IMR-90 (cell line): ENCODE data around the gene ADPRHL1. TPM values are rescaled to one million over a fixed set of nuclear protein-coding genes. Genes with fewer than 3 reads are reported as not detected.

ENCODE experiments used
- ATAC-seq: fragments of 200-7000 bp; cut with Tn5 transposase; 2 replicates; pipeline ENCODE4 v1.9.1; 2020; ENCODE audit warnings: low read depth, mild to moderate bottlenecking, moderate library complexity
- BruUV-seq: library from RNA; stranded (reverse); fragments of 400-500 nt; replicated peaks from 2 replicates; lab custom pipeline; 2021; lab: Mats Ljungman, UMichigan
- CTCF ChIA-PET: fragments of 300-600 bp; formaldehyde crosslinking; extraction: SDS; loops from one replicate; lab custom pipeline; 2021; ENCODE audit warnings: antibody characterized with exemption; lab: Yijun Ruan, JAX
- POLR2A ChIA-PET: fragments of 300-600 bp; sonication (Branson Sonifier 250); formaldehyde crosslinking; loops from one replicate; lab custom pipeline; 2022; ENCODE audit warnings: antibody characterized with exemption; ENCODE audit not compliant: unreplicated experiment; lab: Charles Lee
- DNase-seq: peaks from one replicate; pipeline ENCODE4 v3.0.0; 2013
- H2AFZ ChIP-seq: replicated peaks from 2 replicates; pipeline ENCODE3; 2013; ENCODE audit warnings: low read length, mild to moderate bottlenecking; ENCODE audit not compliant: poor library complexity
- H2AK5ac ChIP-seq: 2 replicates; pipeline ENCODE4 v1.6.1; 2013; ENCODE audit warnings: low read depth, low read length, inconsistent platforms
- H2AK9ac ChIP-seq: replicated peaks from 2 replicates; pipeline ENCODE3; 2013; ENCODE audit warnings: mild to moderate bottlenecking, low read depth, low read length, moderate library complexity; ENCODE audit not compliant: poor library complexity
- H2BK120ac ChIP-seq: 2 replicates; pipeline ENCODE4 v1.6.1; 2013; ENCODE audit warnings: low read depth, low read length, inconsistent platforms
- H2BK15ac ChIP-seq: 3 replicates; pipeline ENCODE4 v1.6.1; 2013; ENCODE audit warnings: low read depth, low read length, inconsistent platforms
- H2BK20ac ChIP-seq: 2 replicates; pipeline ENCODE4 v1.6.1; 2013; ENCODE audit warnings: low read depth, mild to moderate bottlenecking, inconsistent platforms, low read length, moderate library complexity
- H2BK5ac ChIP-seq: 2 replicates; pipeline ENCODE4 v1.6.1; 2013; ENCODE audit warnings: mild to moderate bottlenecking, low read depth, low read length, inconsistent platforms; ENCODE audit not compliant: poor library complexity, severe bottlenecking
- H3K14ac ChIP-seq: replicated peaks from 2 replicates; pipeline ENCODE4 v1.6.1; 2013; ENCODE audit warnings: low read depth, low read length, inconsistent platforms
- H3K18ac ChIP-seq: 2 replicates; pipeline ENCODE4 v1.6.1; 2013; ENCODE audit warnings: low read depth, low read length, control low read depth
- H3K23ac ChIP-seq: 2 replicates; pipeline ENCODE4 v1.6.1; 2013; ENCODE audit warnings: low read depth, low read length, inconsistent platforms
- H3K27ac ChIP-seq: 2 replicates; pipeline ENCODE4 v1.5.1; 2013; ENCODE audit warnings: mild to moderate bottlenecking, control low read depth, low read length; ENCODE audit not compliant: insufficient read depth
- H3K27me3 ChIP-seq: 2 replicates; pipeline ENCODE4 v1.6.1; 2013; ENCODE audit warnings: low read length; ENCODE audit not compliant: control insufficient read depth, insufficient read depth
- H3K36me3 ChIP-seq: 2 replicates; pipeline ENCODE4 v1.6.1; 2013; ENCODE audit warnings: low read length, mixed read lengths; ENCODE audit not compliant: control insufficient read depth, insufficient read depth
- H3K4ac ChIP-seq: 2 replicates; pipeline ENCODE4 v1.6.1; 2013; ENCODE audit warnings: low read depth, low read length, inconsistent platforms
- H3K4me1 ChIP-seq: 2 replicates; pipeline ENCODE4 v1.6.1; 2013; ENCODE audit warnings: low read length, mixed read lengths; ENCODE audit not compliant: control insufficient read depth, insufficient read depth
- H3K4me2 ChIP-seq: 2 replicates; pipeline ENCODE4 v1.6.1; 2013; ENCODE audit warnings: low read depth, mild to moderate bottlenecking, control low read depth, low read length, moderate library complexity
- H3K4me3 ChIP-seq: 2 replicates; pipeline ENCODE4 v1.5.1; 2013; ENCODE audit warnings: low read depth, mild to moderate bottlenecking, control low read depth, low read length, moderate library complexity; ENCODE audit not compliant: insufficient read depth
- H3K56ac ChIP-seq: 2 replicates; pipeline ENCODE4 v1.6.1; 2013; ENCODE audit warnings: low read length, inconsistent platforms; ENCODE audit not compliant: insufficient read depth; ENCODE audit errors: extremely low read depth
- H3K79me1 ChIP-seq, 2 experiments: 2 replicates each; pipeline ENCODE4 v1.6.1; 2013; ENCODE audit warnings: low read length in 2 of 2, inconsistent platforms in 1 of 2, low read depth in 1 of 2
- H3K9ac ChIP-seq: 2 replicates; pipeline ENCODE4 v1.6.1; 2013; ENCODE audit warnings: low read depth, low read length, control low read depth
- H3K9me1 ChIP-seq: 2 replicates; pipeline ENCODE4 v1.6.1; 2013; ENCODE audit warnings: low read length, inconsistent platforms; ENCODE audit not compliant: insufficient read depth
- H3K9me3 ChIP-seq: 2 replicates; pipeline ENCODE4 v1.6.1; 2013; ENCODE audit warnings: low read length; ENCODE audit not compliant: control insufficient read depth, insufficient read depth
- H4K20me1 ChIP-seq: 2 replicates; pipeline ENCODE4 v1.6.1; 2013; ENCODE audit warnings: low read length, inconsistent platforms; ENCODE audit not compliant: insufficient read depth
- H4K5ac ChIP-seq: 2 replicates; pipeline ENCODE4 v1.6.1; 2013; ENCODE audit warnings: mild to moderate bottlenecking, low read depth, low read length, control low read depth
- H4K8ac ChIP-seq, 2 experiments: 2 replicates each; pipeline ENCODE4 v1.6.1; 2013; ENCODE audit warnings: low read depth in 2 of 2, low read length in 2 of 2, control low read depth in 1 of 2, inconsistent platforms in 1 of 2
- H4K91ac ChIP-seq: 2 replicates; pipeline ENCODE4 v1.6.1; 2013; ENCODE audit warnings: low read depth, low read length, inconsistent platforms; ENCODE audit not compliant: insufficient read depth
- CHD1 ChIP-seq: IDR thresholded peaks from 2 replicates; pipeline ENCODE4 v1.6.1; 2012; ENCODE audit warnings: low read depth, low read length, improper control_type of control experiment
- MXI1 ChIP-seq: IDR thresholded peaks from 2 replicates; pipeline ENCODE4 v1.6.1; 2012; ENCODE audit warnings: low read depth, mild to moderate bottlenecking, low read length, moderate library complexity, borderline replicate concordance
- NFE2L2 ChIP-seq: fragments of 150-350 bp; IDR thresholded peaks from 2 replicates; pipeline ENCODE4 v1.6.1; 2016; ENCODE audit warnings: low read depth, mild to moderate bottlenecking, low read length
- WGBS, 2 experiments: methylation state at CpG; one replicate each; pipeline versions ENCODE4 v1.1.5 to v1.1.7; 2013; ENCODE audit warnings: missing lambda C conversion rate in 2 of 2; ENCODE audit not compliant: insufficient read length in 1 of 2; ENCODE audit errors: extremely low coverage in 2 of 2; 5-methylcytosine and 5-hydroxymethylcytosine counted together
- dilution Hi-C: fragments of 300-500 bp; cut with HindIII; formaldehyde crosslinking; loops from one replicate; pipeline ENCODE4 v1.14.3; 2018; ENCODE audit warnings: low sequenced_read_pairs; ENCODE audit not compliant: unreplicated experiment
- in situ Hi-C: fragments of 300-500 bp; cut with MboI; formaldehyde crosslinking; loops from 3 replicates; pipeline ENCODE4 v1.14.3; 2019; ENCODE audit warnings: low sequenced_read_pairs, inconsistent platforms, mixed read lengths
- intact Hi-C: fragments of 100-400 bp; cut with micrococcal nuclease; formaldehyde crosslinking; loops from 2 replicates; pipeline ENCODE4 v1.10.0; 2022
- polyA plus RNA-seq, 3 experiments: library from polyadenylated mRNA; depleted of rRNA; stranded (reverse); fragments of >200 nt; gene quantifications; 2 replicates each; pipeline ENCODE4 v1.2.3, GENCODE V29; 2012; ENCODE audit warnings: low replicate concordance in 1 of 3
- total RNA-seq: library from RNA; depleted of rRNA; stranded (reverse); fragments of >200 nt; gene quantifications from 2 replicates; pipeline ENCODE4 v1.2.3, GENCODE V29; 2012

ADPRHL1 gene
- total and polyA plus RNA-seq, 2 of the 4 experiments (the other 2 are of a cell fraction), result 0.36 to 0.67 TPM

DNA sequence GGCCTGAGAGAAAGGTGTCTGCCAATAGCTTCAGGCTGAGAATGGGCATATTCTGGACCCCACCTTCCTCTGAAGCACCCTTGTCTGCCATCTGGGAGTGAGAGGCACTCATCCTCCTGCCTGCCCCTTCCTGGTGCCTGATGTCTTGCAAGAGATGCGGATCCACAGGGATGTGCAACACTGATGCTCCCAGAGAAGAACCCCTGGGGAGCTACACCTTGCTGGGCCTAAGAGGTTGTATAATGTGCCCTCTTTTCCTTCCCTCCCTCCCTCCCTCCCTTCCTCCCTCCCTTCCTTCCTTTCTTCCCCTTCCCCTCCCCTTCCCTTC, 34.6 kb downstream of the ADPRHL1 start:
- Histone ChIP-seq H3K4me3 (no peak overlapping the region), H2AK5ac (peak overlapping the region; percentile 72; the same call in 1 of the 2 replicates), H2AFZ (no peak overlapping the region), H3K27me3 (peaks cover 3% of the 10 kb centered on the region; the same call in 1 of the 2 replicates), H3K23ac (no peak overlapping the region), H3K14ac (no peak overlapping the region), H3K18ac (no peak overlapping the region), H3K4ac (no peak overlapping the region), H4K8ac (no peak overlapping the region), H2AK9ac (no peak overlapping the region), H2BK15ac (no peak overlapping the region), H3K9ac (no peak overlapping the region), H3K27ac (no peak overlapping the region), H2BK20ac (no peak overlapping the region), H3K4me1 (peaks cover 9% of the 10 kb centered on the region), H3K79me1 (no peaks in the 10 kb centered on the region), H4K5ac (no peak overlapping the region), H3K56ac (no peak overlapping the region), H2BK120ac (no peak overlapping the region), H4K91ac (no peak overlapping the region; the same call in 1 of the 2 replicates), H3K9me1 (no peaks in the 10 kb centered on the region), H3K9me3 (no peaks in the 10 kb centered on the region), H3K4me2 (no peak overlapping the region), H4K20me1 (no peaks in the 10 kb centered on the region), H3K36me3 (no peaks in the 10 kb centered on the region), H2BK5ac (no peak overlapping the region)
- ChIA-PET CTCF (no interaction called here), POLR2A (no interaction called here)
- in situ Hi-C loops, result no loop called here
- no peak for ATAC-seq
- TF ChIP-seq NFE2L2 (no peak), MXI1 (no peak), CHD1 (no peak)
- BruUV-seq, result no TSS peak
- intact Hi-C loops, result no loop called here
- dilution Hi-C loops, result no loop called here
- WGBS, 2 experiments, result no CpG with 5 or more reads among the region's 1 CpG
- DNase-seq, result no peak
